ENCODE results near the gene TMEM63B. TPM values are rescaled to one million over a fixed set of nuclear protein-coding genes. Genes with fewer than 3 reads are reported as not detected.

Gene TMEM63B
- total RNA-seq, 4 donors from 2014 or later = 21.6 to 41.7 (median 29.3) TPM

- Histone ChIP-seq H3K27ac (no peak overlapping the region), H3K4me3 (replicated peaks in 1 of 3) (no peak overlapping the region), H3K27me3 (no peaks in the 10 kb centered on the region), H3K4me1 (no peaks in the 10 kb centered on the region), H3K9me3 (no peaks in the 10 kb centered on the region), H3K36me3 (no peaks in the 10 kb centered on the region)
- WGBS, 2 donors = 61 to 67% methylated on average over 7 to 8 of the region's 8 CpGs
- TF ChIP-seq POLR2A (IDR thresholded peaks at IDR 0.05) (no peak), CTCF (IDR thresholded peaks at IDR 0.05) (no peak)
- DNase-seq = no peak
- intact Hi-C loops (cut with DNase I) = no loop called here
Observed at GRCh38 chr6:44161997-44162338, 34.6 kb downstream of the TMEM63B start.

DNA sequence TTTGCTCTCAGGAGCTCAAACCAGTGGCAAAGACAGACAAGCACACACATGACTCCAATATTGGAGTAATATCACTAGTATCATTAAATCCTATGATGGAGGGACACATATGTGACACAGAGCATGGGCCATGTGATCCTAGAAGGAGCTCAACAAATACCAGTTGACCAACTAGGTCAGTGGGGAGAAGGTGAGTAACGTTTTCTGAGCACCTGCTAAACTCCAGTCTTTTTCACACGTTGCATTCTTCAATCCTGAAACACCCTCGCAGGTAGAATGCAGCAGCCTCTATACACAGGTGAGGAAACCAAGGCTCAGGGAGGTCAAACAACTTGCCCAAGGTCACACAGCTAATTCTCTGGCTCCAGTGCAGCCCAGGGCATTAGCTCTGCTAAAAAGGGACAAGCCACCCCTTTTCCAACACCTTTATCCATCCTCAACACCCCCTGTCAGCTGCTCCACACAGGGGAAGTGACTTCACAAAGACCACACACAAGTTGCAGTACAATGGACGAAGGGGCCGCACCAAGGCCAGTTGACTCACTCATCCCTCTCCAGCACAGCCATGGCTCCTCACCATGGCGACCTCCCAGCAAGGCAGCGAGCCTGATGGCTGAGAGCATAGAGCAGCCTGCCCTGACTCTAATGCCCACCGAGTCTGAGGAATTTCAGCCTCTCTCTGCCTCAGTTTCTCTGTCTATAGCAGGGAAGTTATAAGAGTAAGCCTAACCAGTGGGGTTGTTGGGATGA is 35.7 kb downstream of the TMEM63B start:
- Histone ChIP-seq H3K27ac (no peak overlapping the region), H3K9me3 (no peaks in the 10 kb centered on the region), H3K27me3 (no peaks in the 10 kb centered on the region), H3K4me3 (replicated peaks in 1 of 3) (no peak overlapping the region), H3K4me1 (no peaks in the 10 kb centered on the region), H3K36me3 (no peaks in the 10 kb centered on the region)
- WGBS, 2 donors = 75 to 79% methylated on average over 3 to 8 of the region's 8 CpGs
- TF ChIP-seq POLR2A (IDR thresholded peaks at IDR 0.05) (no peak), CTCF (IDR thresholded peaks at IDR 0.05) (no peak)
- intact Hi-C loops (cut with DNase I) = no loop called here
- no peak for DNase-seq

GRCh38 chr6:44166116-44166515 is 38.8 kb downstream of the TMEM63B start:
- no peak for TF ChIP-seq CTCF (IDR thresholded peaks at IDR 0.05)
- TF ChIP-seq POLR2A (IDR thresholded peaks at IDR 0.05) = no peak
- Histone ChIP-seq H3K36me3 (no peaks in the 10 kb centered on the region), H3K4me1 (no peaks in the 10 kb centered on the region), H3K27me3 (no peaks in the 10 kb centered on the region), H3K9me3 (no peaks in the 10 kb centered on the region), H3K27ac (no peak overlapping the region), H3K4me3 (replicated peaks in 1 of 3) (no peak overlapping the region)
- no peak for DNase-seq
- intact Hi-C loops (cut with DNase I) = no loop called here
- WGBS, 2 donors = 73 to 77% methylated on average over 7 of the region's 7 CpGs

DNA sequence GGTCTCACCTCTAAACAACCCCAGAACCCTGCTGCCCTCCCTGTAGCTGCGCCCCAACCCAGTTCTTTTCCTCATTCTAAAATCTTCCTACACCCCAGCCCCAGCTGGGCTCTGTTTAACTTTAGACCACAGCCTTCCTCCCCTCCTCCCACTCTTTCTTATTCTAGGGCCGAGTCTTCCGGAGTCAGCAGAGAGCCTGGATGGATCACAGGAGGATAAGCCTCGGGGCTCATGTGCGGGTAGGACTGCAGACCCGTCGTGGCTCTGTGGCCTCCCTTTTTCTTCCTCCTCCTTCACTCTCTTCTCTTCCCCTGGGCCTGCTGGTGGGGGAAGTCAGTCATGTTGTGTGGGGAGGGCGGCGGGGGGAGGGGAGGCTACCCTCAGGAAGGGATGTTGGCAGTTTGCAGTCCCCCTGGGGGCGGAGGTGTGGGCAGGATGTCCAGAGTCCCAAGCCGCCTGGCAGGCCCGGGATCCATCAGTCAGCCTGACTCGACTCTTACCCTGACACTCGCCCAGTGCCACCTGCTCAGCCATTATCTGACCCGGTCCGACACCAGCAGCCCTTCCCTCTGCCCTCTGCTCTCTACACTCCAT is 39.3 kb downstream of the TMEM63B start:
- no peaks in the 10 kb centered on the region for H3K36me3 ChIP-seq
- TF ChIP-seq POLR2A (IDR thresholded peaks at IDR 0.05) = no peak
- TF ChIP-seq CTCF (IDR thresholded peaks at IDR 0.05) = no peak
- DNase-seq = no peak
- WGBS, 2 donors = 53 to 56% methylated on average over 15 to 16 of the region's 16 CpGs
- intact Hi-C loops (cut with DNase I) = no loop called here
- H3K27me3 ChIP-seq = no peaks in the 10 kb centered on the region
- no peak overlapping the region for H3K27ac ChIP-seq
- H3K4me3 ChIP-seq (replicated peaks in 1 of 3) = no peak overlapping the region
- H3K4me1 ChIP-seq = no peaks in the 10 kb centered on the region
- no peaks in the 10 kb centered on the region for H3K9me3 ChIP-seq

DNA sequence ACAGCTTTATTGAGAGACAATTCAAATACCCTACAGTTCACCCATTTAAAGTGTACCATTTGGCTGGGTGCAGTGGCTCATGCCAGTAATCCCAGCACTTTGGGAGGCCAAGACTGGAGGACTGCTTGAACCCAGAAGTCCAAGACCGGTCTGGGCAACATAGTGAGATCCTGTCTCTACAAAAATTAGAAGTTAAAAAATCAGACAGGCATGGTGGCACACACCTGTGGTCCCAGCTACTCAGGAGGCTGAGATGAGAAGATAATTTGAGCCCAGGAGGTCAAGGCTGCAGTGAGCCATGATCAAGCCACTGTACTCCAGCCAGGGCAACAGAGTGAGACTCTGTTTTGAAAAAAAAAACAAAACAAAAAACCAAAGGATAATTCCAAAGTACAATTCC is 40.2 kb downstream of the TMEM63B start:
- no peaks in the 10 kb centered on the region for H3K9me3 ChIP-seq
- TF ChIP-seq CTCF (IDR thresholded peaks at IDR 0.05) (no peak), POLR2A (IDR thresholded peaks at IDR 0.05) (no peak)
- DNase-seq = no peak
- 88 to 90% methylated on average over 1 of the region's 1 CpG for WGBS, 2 donors
- intact Hi-C loops (cut with DNase I) = no loop called here
- no peak overlapping the region for H3K27ac ChIP-seq
- no peaks in the 10 kb centered on the region for H3K27me3 ChIP-seq
- H3K4me3 ChIP-seq (replicated peaks in 1 of 3) = no peak overlapping the region
- H3K36me3 ChIP-seq = no peaks in the 10 kb centered on the region
- peaks cover 0 to 6% of the 10 kb centered on the region in 2 donors for H3K4me1 ChIP-seq

Measured in thyroid gland (tissue), 4 donors.